ENCODE results near the gene ZNF343.

ZNF343 gene

DNA sequence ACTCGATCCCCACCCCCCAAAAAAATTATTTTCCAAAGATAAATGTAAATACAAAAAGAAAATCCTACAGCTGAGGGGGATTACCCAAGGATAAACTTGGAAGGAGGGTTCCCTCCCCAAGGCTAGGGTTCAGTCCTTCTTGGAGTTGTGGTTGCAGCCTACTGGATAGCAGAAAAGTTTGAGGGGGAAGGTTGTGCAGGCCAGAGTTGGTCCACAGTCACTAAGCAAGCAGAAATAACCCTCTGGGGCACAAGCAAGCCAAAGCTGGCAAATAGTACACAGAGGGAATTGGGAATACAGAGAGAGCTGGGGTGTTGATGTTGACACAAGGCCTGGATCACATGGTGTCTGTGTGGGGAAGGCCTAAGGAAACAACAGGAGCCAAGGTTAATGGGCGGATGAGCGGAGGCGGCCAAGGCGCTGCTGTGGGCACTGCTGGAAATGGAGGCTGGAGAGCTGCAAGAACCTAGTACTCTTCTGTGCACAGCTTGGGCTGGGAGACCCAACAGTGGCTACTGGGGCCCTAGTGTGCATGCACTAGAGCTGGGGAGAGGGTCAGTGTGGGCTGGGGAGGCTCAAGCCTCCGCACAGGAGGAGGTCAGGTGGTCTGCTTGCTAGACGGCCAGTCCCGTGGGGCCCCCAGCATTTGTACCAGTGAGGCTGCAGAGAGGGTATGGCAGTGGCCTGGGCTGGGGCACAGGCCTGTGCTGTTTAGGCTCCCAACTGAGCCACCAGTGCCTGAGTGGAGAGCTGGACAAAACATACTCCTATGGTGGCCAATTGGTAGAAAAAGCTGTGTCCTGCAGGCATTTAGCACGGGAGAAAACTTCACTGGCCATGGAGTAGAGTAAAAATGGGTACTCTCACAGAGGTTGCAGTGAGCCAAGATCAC is 32.6 kb downstream of the ZNF343 start:
- no peak overlapping the region for H3K4me3 ChIP-seq (ENCODE audit: low read depth, low read length)
- no peak for DNase-seq (ENCODE audit: low read depth)
- TF ChIP-seq, protein P1, sequence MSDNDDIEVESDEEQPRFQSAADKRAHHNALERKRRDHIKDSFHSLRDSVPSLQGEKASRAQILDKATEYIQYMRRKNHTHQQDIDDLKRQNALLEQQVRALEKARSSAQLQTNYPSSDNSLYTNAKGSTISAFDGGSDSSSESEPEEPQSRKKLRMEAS (IDR thresholded peaks at IDR 0.05; ENCODE audit: low read depth, low read length) = no peak
- TF ChIP-seq POLR2A (IDR thresholded peaks at IDR 0.05; ENCODE audit: extremely low read depth, insufficient read length) (no peak), MYC (IDR thresholded peaks at IDR 0.05; ENCODE audit: low read depth, low read length) (no peak)
- TF ChIP-seq, protein P2, sequence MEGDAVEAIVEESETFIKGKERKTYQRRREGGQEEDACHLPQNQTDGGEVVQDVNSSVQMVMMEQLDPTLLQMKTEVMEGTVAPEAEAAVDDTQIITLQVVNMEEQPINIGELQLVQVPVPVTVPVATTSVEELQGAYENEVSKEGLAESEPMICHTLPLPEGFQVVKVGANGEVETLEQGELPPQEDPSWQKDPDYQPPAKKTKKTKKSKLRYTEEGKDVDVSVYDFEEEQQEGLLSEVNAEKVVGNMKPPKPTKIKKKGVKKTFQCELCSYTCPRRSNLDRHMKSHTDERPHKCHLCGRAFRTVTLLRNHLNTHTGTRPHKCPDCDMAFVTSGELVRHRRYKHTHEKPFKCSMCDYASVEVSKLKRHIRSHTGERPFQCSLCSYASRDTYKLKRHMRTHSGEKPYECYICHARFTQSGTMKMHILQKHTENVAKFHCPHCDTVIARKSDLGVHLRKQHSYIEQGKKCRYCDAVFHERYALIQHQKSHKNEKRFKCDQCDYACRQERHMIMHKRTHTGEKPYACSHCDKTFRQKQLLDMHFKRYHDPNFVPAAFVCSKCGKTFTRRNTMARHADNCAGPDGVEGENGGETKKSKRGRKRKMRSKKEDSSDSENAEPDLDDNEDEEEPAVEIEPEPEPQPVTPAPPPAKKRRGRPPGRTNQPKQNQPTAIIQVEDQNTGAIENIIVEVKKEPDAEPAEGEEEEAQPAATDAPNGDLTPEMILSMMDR (IDR thresholded peaks at IDR 0.05; ENCODE audit: low read depth, low read length) = no peak

DNA sequence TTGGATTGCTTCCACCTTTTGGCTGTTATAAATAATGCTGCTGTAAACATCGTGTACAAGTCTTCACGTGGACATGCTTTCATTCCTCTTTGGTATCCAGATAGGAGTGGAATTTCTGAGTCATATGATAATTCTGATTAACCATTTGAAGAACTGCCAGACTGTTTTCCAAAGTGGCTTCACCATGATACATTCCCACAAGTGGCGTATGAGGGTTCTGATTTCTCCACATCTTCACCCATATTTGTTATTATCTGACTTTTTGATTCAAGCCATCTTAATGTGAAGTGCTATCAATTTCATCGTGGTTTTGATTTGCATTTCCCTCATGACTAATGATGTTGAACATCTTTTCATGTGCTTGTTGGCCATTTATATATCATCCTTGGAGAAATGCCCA is 35.2 kb downstream of the ZNF343 start:
- H3K4me3 ChIP-seq (ENCODE audit: low read depth, low read length) = no peak overlapping the region
- DNase-seq (ENCODE audit: low read depth) = no peak
- TF ChIP-seq POLR2A (IDR thresholded peaks at IDR 0.05; ENCODE audit: extremely low read depth, insufficient read length) (no peak), MYC (IDR thresholded peaks at IDR 0.05; ENCODE audit: low read depth, low read length) (no peak)
- TF ChIP-seq, protein P2 (IDR thresholded peaks at IDR 0.05; ENCODE audit: low read depth, low read length) = no peak
- TF ChIP-seq, protein P1 (IDR thresholded peaks at IDR 0.05; ENCODE audit: low read depth, low read length) = no peak

DNA sequence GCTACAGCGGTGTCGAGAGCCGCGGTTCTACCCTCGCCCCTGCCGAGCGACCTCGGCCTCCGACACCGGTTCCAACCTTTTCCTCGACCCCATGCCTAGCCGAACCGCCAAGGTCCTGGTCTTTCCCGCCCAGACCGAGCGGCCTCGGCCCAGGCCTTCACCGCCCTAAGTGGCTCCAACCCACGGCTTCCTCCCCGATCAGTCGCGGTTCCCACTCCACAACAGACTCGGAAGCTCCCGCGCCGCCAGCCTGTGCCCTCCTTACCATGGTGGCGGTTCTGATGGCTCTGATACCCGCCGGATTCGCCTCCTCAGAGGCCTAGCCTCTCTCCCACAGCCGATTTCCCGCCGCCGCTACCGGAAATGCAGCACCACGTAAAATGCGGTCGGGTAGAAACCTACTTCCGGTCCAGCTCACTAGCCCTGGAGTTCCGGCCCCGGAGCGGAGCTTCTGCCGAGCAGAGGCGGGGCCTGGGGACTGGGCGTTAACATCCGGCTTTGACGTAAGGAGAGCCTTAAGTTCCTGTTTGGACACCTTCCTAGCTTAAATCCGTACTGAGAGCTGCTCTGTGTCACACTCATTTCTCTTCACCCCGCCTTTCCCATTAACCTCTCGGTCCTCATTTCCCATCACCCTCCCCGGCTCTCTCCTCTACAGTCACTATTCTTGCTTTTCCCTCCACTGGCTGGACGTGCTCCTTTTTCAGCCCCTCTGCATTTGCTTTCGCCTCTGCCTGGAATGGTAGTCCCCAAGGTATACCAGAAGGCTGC is 38.1 kb downstream of the ZNF343 start, which contains the start of gene SNRPB:
TSS of gene SNRPB (minus strand) at position 367 of the 771 bp plus-strand sequence. CDS start at position 268, 99 bp downstream.
- peak within 1 kb of the TSS; percentile 98 for H3K4me3 ChIP-seq (ENCODE audit: low read depth, low read length)
- DNase-seq (ENCODE audit: low read depth) = peak; percentile 100
- TF ChIP-seq, protein P2 (IDR thresholded peaks at IDR 0.05; ENCODE audit: low read depth, low read length) = no peak
- TF ChIP-seq, protein P1 (IDR thresholded peaks at IDR 0.05; ENCODE audit: low read depth, low read length) = peak; percentile 62; the same call in 1 of the 2 replicates
- peak; percentile 98 for TF ChIP-seq POLR2A (IDR thresholded peaks at IDR 0.05; ENCODE audit: extremely low read depth, insufficient read length)
- peak; percentile 92 for TF ChIP-seq MYC (IDR thresholded peaks at IDR 0.05; ENCODE audit: low read depth, low read length)

DNA sequence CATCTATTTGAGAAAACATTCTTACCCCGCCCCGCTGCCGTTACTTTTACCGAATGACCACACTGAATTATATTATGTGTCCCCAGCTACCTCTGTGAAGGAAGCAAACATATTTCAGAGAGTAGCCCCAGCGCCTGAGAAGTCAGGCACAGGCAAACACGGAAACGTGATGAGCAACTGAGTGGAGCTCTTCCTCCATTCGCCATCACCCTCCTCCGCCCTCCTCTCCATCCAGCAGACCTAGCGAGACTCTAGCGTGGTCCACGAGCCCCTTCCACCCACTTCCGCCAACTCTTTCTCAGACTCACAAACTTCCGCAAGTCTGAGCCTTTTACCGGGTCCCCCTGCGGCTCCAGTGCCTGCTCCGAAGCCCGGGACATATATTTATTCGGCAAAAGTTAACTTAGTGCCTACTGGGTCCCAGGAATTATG is 38.7 kb downstream of the ZNF343 start:
- no peak for TF ChIP-seq POLR2A (IDR thresholded peaks at IDR 0.05; ENCODE audit: extremely low read depth, insufficient read length)
- TF ChIP-seq, protein P2 (IDR thresholded peaks at IDR 0.05; ENCODE audit: low read depth, low read length) = no peak
- TF ChIP-seq MYC (IDR thresholded peaks at IDR 0.05; ENCODE audit: low read depth, low read length) = peak; percentile 77
- TF ChIP-seq, protein P1 (IDR thresholded peaks at IDR 0.05; ENCODE audit: low read depth, low read length) = peak; percentile 33; the same call in 1 of the 2 replicates
- peak; percentile 85 for DNase-seq (ENCODE audit: low read depth)
- H3K4me3 ChIP-seq (ENCODE audit: low read depth, low read length) = peak overlapping the region; percentile 98

DNA sequence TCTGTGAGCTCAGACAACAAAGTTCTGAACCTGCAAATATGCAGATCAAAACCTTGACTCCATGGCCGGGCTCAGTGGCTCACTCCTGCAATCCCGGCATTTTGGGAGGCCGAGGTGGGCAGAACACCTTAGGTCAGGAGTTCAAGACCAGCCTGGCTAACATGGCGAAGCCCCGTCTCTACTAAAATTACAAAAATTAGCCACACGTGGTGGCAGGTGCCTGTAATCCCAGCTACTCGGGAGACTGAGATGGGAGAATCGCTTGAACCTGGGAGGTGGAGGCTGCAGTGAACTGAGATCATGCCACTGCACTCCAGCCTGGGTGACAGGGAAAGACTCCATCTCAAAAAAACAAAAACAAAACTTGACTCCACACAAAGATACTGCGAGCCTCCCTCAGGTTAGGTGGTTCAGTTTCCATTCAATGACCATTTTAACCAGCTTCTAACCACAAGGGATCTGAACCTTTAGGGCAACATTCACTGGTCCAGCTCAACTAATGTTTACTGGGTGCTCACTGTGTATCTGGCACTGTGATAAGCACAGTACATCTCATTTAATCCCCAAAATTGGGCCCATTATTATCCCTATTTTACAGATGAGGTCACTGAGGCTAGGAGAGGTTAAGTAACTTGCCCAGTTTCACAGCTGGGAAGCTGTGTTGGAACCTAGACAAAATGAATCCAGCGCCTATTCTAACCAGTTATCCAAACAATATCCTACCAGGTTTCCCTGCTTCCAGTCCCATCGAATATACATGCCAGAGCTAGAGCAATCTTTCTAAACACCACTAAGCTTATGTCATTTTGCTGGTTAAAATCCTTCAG is 39.9 kb downstream of the ZNF343 start:
- DNase-seq (ENCODE audit: low read depth) = no peak
- TF ChIP-seq, protein P1 (IDR thresholded peaks at IDR 0.05; ENCODE audit: low read depth, low read length) = no peak
- TF ChIP-seq, protein P2 (IDR thresholded peaks at IDR 0.05; ENCODE audit: low read depth, low read length) = no peak
- no peak for TF ChIP-seq MYC (IDR thresholded peaks at IDR 0.05; ENCODE audit: low read depth, low read length)
- peak overlapping the region; percentile 98 for H3K4me3 ChIP-seq (ENCODE audit: low read depth, low read length)

All from NB4 (cell line).